ENCODE data around the gene CBR1. TPM values are rescaled to one million over a fixed set of nuclear protein-coding genes. Genes with fewer than 3 reads are reported as not detected.

The CBR1 gene
- total RNA-seq, 2 experiments from 2014 or later = 41.9 to 42.6 TPM

GRCh38 chr21:36104317-36105300 lies 34.8 kb downstream of the CBR1 start:
- POLR2A ChIA-PET = no interaction called here
- CTCF ChIA-PET = no interaction called here

DNA sequence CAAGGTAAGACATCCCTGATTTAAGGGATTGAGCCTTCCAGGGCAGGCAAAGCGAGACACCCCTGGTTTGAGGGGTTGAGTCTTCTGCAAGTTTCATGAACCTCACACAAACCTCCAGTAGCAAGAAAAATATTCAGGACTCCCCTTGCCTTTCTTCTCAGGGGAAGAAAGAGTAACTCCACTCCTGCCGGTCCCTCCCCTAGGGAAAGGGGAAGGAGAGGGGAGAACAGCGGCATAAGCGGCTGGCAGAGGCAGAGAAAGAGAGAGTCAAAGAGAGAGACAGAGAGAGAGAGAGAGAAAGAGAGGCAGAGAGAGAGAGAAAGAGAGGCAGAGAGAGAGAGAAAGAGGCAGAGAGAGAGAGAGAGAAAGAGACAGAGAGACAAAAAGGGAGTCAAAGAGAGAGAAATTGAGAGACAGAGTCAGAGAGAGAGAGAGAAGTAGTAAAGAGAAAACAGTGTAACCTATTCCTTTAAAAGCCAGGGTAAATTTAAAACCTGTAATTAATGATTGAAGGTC lies 35.6 kb downstream of the CBR1 start:
- ChIA-PET CTCF (no interaction called here), POLR2A (no interaction called here)

GRCh38 chr21:36109868-36110267 lies 40.0 kb downstream of the CBR1 start:
- ChIA-PET POLR2A (no interaction called here), CTCF (no interaction called here)

DNA sequence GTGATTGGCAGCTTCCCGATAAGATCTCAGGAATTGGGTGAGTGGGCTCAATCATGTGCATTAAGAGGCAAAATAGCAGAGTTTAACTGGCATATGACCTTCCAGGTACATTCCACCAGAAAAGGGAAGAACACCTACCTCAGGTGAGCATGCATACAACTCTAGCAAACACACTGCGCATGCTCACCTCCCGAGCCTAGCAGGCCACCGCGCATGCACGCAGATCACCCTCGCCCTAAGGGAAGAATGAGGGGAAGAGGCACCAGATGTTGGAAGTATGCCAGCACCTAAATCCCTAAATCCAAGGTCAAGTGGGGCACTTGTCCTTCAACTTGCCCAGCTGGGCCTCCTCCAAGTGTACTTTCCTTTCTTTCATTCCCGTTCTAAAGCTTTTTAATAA lies 41.4 kb downstream of the CBR1 start:
- POLR2A ChIA-PET = no interaction called here
- CTCF ChIA-PET = no interaction called here

GRCh38 chr21:36113647-36114428 lies 44.0 kb downstream of the CBR1 start:
- POLR2A ChIA-PET = interaction anchor here (0.5 kb wide), 1 partner anchor 45 kb away, joined by 7 read pairs; no protein-coding TSS in a partner anchor

DNA sequence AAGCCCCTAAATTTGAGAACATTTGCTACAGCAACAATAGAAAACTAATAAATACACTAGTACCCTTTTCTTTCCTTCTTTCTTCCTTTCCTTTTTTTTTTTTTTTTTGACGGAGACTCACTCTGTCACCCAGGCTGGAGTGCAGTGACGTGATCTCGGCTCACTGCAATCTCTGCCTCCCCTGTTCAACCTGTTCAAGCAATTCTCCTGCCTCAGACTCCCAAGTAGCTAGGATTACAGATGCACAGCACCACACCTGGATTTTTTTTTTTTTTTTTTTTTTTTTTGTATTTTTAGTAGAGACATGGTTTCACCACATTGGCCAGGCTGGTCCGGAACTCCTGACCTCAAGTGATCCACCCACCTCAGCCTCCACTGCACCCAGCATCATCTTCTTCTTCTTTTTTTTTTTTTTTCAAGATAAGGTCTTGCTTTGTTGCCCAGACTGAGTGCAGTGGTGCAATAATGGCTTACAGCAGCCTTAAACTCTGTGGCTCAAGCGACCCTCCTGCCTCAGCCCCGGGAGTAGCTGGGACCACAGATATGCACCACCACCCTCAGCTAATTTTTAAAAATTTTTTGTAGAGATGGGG lies 45.4 kb downstream of the CBR1 start:
- ChIA-PET CTCF (interaction anchor here (0.7 kb wide), 1 partner anchor 329 kb away, joined by 4 read pairs; no protein-coding TSS in a partner anchor), POLR2A (no interaction called here)

More at GRCh38 chr21:36113647-36114428, 44.0 kb downstream of the CBR1 start:
- CTCF ChIA-PET = interaction anchor here (0.6 to 1.7 kb wide), 6 partner anchors 11 to 1828 kb away, joined by 3 to 6 read pairs (median 4); partner anchors contain the start of gene CBR1

DNA sequence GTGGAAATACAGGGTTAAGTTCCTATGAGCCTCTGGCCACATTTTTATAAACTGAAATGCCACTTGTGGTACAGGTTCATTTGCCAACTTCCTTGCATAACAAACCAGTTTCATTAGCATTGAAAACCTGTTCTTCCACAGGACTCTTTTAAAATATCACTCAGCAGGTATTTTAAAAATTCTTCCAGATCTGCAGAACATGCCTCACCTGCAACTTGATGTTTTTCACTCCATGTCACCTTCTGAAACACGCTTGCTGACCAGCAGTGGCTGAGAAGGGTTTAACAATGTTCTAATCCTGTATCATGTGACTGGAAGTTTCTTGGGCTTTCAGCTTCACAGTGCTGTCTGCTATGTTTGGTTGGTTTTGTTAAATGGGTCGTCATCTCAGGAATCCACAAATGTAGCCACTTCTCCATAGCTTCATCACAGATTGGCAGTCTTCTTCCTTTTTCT lies 47.5 kb downstream of the CBR1 start:
- POLR2A ChIA-PET = no interaction called here

GRCh38 chr21:36120304-36120888 lies 50.6 kb downstream of the CBR1 start:
- ChIA-PET POLR2A (no interaction called here), CTCF (interaction anchor here (1.0 kb wide), 1 partner anchor 14 kb away, joined by 3 read pairs; no protein-coding TSS in a partner anchor)

More for the DNA sequence above, 47.5 kb downstream of the CBR1 start:
- CTCF ChIA-PET = interaction anchor here (0.9 kb wide), 1 partner anchor 10 kb away, joined by 3 read pairs; no protein-coding TSS in a partner anchor

Other genes starting within 250 kb of the CBR1 start
- 10 to 100 TPM; 16.0 to 18.2 TPM for gene SETD4, start 9.5 kb upstream of the CBR1 start, total RNA-seq
- 1 to 10 TPM; 7.1 to 7.5 TPM for gene CBR3, start 65.1 kb downstream of the CBR1 start, total RNA-seq
- 10 to 100 TPM; 13.6 to 16.4 TPM for gene DOP1B, start 86.8 kb downstream of the CBR1 start, total RNA-seq

Measured in activated CD8-positive, alpha-beta memory T cell treated with anti-CD3 and anti-CD28 coated beads for 36 hours (primary cell).